ENCODE measurements around the gene ABLIM2.

The ABLIM2 gene

GRCh38 chr4:8136972-8137710 is 21.5 kb downstream of the ABLIM2 start:
- no peak for DNase-seq (ENCODE audit: low read depth)

- DNase-seq (ENCODE audit: low read depth) = no peak
These were observed 22.1 kb downstream of the ABLIM2 start for GRCh38 chr4:8136529-8136928.

- no peak for DNase-seq (ENCODE audit: low read depth)
These were observed 22.9 kb downstream of the ABLIM2 start for GRCh38 chr4:8135666-8136065.

GRCh38 chr4:8133897-8134563 is 24.6 kb downstream of the ABLIM2 start:
- no peak for DNase-seq (ENCODE audit: low read depth)

- no peak for DNase-seq (ENCODE audit: low read depth)
These were observed 25.5 kb downstream of the ABLIM2 start for GRCh38 chr4:8132947-8133705.

- DNase-seq (ENCODE audit: low read depth) = no peak
These were observed 26.2 kb downstream of the ABLIM2 start for GRCh38 chr4:8132400-8132799.

GRCh38 chr4:8131826-8132225 is 26.8 kb downstream of the ABLIM2 start:
- no peak for DNase-seq (ENCODE audit: low read depth)

- no peak for DNase-seq (ENCODE audit: low read depth)
These were observed 27.4 kb downstream of the ABLIM2 start for GRCh38 chr4:8131210-8131609.

GRCh38 chr4:8130346-8131066 is 28.1 kb downstream of the ABLIM2 start:
- DNase-seq (ENCODE audit: low read depth) = no peak

GRCh38 chr4:8129785-8130184 is 28.8 kb downstream of the ABLIM2 start:
- DNase-seq (ENCODE audit: low read depth) = no peak

- no peak for DNase-seq (ENCODE audit: low read depth)
These were observed 29.5 kb downstream of the ABLIM2 start for GRCh38 chr4:8129136-8129535.

GRCh38 chr4:8128100-8128856 is 30.3 kb downstream of the ABLIM2 start:
- DNase-seq (ENCODE audit: low read depth) = no peak

GRCh38 chr4:8127051-8127826 is 31.4 kb downstream of the ABLIM2 start:
- DNase-seq (ENCODE audit: low read depth) = no peak

GRCh38 chr4:8126523-8126922 is 32.1 kb downstream of the ABLIM2 start:
- no peak for DNase-seq (ENCODE audit: low read depth)

GRCh38 chr4:8125526-8126056 is 33.0 kb downstream of the ABLIM2 start:
- no peak for DNase-seq (ENCODE audit: low read depth)

GRCh38 chr4:8123870-8124269 is 34.7 kb downstream of the ABLIM2 start:
- no peak for DNase-seq (ENCODE audit: low read depth)

GRCh38 chr4:8123389-8123788 is 35.2 kb downstream of the ABLIM2 start:
- DNase-seq (ENCODE audit: low read depth) = no peak

GRCh38 chr4:8122746-8123145 is 35.9 kb downstream of the ABLIM2 start:
- no peak for DNase-seq (ENCODE audit: low read depth)

GRCh38 chr4:8121292-8122015 is 37.2 kb downstream of the ABLIM2 start:
- DNase-seq (ENCODE audit: low read depth) = no peak

GRCh38 chr4:8120501-8120900 is 38.1 kb downstream of the ABLIM2 start:
- DNase-seq (ENCODE audit: low read depth) = no peak
